Heart right ventricle (tissue), 16 donors: ENCODE measurements around the gene BTBD10. TPM values are rescaled to one million over a fixed set of nuclear protein-coding genes. Genes with fewer than 3 reads are reported as not detected.

Source experiments
- ATAC-seq, 8 donors: fragments of 200-7000 bp; cut with Tn5 transposase; one replicate each; pipeline ENCODE4 v1.9.1; 2020; ENCODE audit warnings: mild to moderate bottlenecking in 8 of 8, moderate library complexity in 8 of 8, moderate number of reproducible peaks in 1 of 8
- DNase-seq, 2 donors: peaks; one replicate each; pipeline ENCODE4 v3.0.0-alpha.2; 2020
- H3K27ac ChIP-seq, 10 donors: fragments of 200-600 bp; sonication (generic) in 2 of 10; one replicate each; pipeline versions ENCODE4 v1.5.0 to v1.8.0; 2020 to 2022; ENCODE audit warnings: mild to moderate bottlenecking in 3 of 10
- H3K27me3 ChIP-seq, 7 donors: fragments of 200-600 bp; one replicate each; pipeline ENCODE4 v1.8.0; 2021 to 2022; ENCODE audit warnings: mild to moderate bottlenecking in 2 of 7
- H3K36me3 ChIP-seq, 9 donors: fragments of 200-600 bp; sonication (generic) in 1 of 9; one replicate each; pipeline versions ENCODE4 v1.5.0 to v1.8.0; 2020 to 2022; ENCODE audit warnings: mild to moderate bottlenecking in 2 of 9
- H3K4me1 ChIP-seq, 9 donors: fragments of 200-600 bp; sonication (generic) in 1 of 9; one replicate each; pipeline versions ENCODE4 v1.5.0 to v1.8.0; 2020 to 2022; ENCODE audit warnings: mild to moderate bottlenecking in 4 of 9
- H3K4me3 ChIP-seq, 10 donors: fragments of 200-600 bp; sonication (generic) in 2 of 10; one replicate each; pipeline versions ENCODE4 v1.5.0 to v1.8.0; 2020 to 2022; ENCODE audit warnings: mild to moderate bottlenecking in 7 of 10, moderate library complexity in 2 of 10
- H3K9me3 ChIP-seq, 11 donors: fragments of 200-600 bp in 10 of 11; sonication (generic) in 2 of 11; one replicate each; pipeline versions ENCODE4 v1.5.0 to v1.8.0; 2013 to 2022; ENCODE audit warnings: mild to moderate bottlenecking in 2 of 11, control low read depth in 1 of 11, moderate library complexity in 1 of 11
- CTCF ChIP-seq, 9 donors: fragments of 200-600 bp; sonication (generic) in 2 of 9; IDR thresholded peaks; one replicate each; pipeline versions ENCODE4 v1.5.0 to v1.8.0; 2021 to 2022; ENCODE audit warnings: antibody characterized with exemption in 9 of 9, mild to moderate bottlenecking in 5 of 9, moderate library complexity in 1 of 9
- WGBS, 2 donors: extraction: QIAGEN DNeasy Blood & Tissue Kit; methylation state at CpG; one replicate each; pipeline ENCODE4 v1.1.7; 2013; ENCODE audit warnings: inconsistent platforms in 1 of 2; 5-methylcytosine and 5-hydroxymethylcytosine counted together
- intact Hi-C, 10 donors: fragments of 100-400 bp; cut with DNase I; formaldehyde crosslinking; loops; one replicate each; pipeline versions ENCODE4 v1.11.1 to v1.14.2; 2022
- polyA plus RNA-seq, 2 donors: library from polyadenylated mRNA; stranded (reverse); fragments of 200-250 nt; gene quantifications; one replicate each; pipeline ENCODE4 v1.2.3, GENCODE V29; 2013
- total RNA-seq, 10 donors: library from RNA; stranded (reverse); fragmentation: NEBNext Ultra II Directional in 3 of 10; extraction: Animal tissue kit (Norgen Biotek cat#: 25700) in 3 of 10; gene quantifications; one replicate each; pipeline versions ENCODE4 v1.2.1 to v1.2.4, GENCODE V29; 2021 to 2023
- donor health status: Arrhythmogenic right ventricular cardiomyopathy.
- donor health status: ischemic (EF 13 %, LVEDD 7.1; RV severe dilation, severe dysfunction).
- donor health status: healthy with polysubstance abuse.
- donor health status: DM: no; HTN: yes; CAD: no.
- donor health status: DM: no; HTN: no; CAD: no.
- donor health status: ischemic (EF 25% LVEDD 6.9; RV normal size, moderate dysfunction).
- donor health status: ischemic (EF 25% LVEDD 5.7; RV mildly dilated, moderate dysfunction).
- donor health status: healthy.
- donor health status: DM: yes; HTN: yes; CAD: no.
- donor health status: Ischemic cardiomyopathy.
- donor health status: ischemic (EF 35%, LVEDD 5.7; RV mildly dilated, moderate dysfunction).
- donor health status: nonischemic (EF 11% LVEDD 7.7; RV severe dilation, severe dysfunction).
- donor health status: DM: yes; HTN: yes; CAD: no.
- donor health status: PGD.
- donor health status: ischemic (EF 29% LVEDD 5.4; RV normal size, mild dysfunction).
- donor health status: nonischemic (EF 23%, LVEDD 6.1; RV moderate dilation, normal function).

The BTBD10 gene
- total and polyA plus RNA-seq, 12 donors, result 6.8 to 36.5 (median 23.2) TPM

- H3K4me1 ChIP-seq, result no peaks in the 10 kb centered on the region
- no peaks in the 10 kb centered on the region for H3K27me3 ChIP-seq
- peaks cover 0 to 99% (median 37%) of the 10 kb centered on the region in 9 donors for H3K36me3 ChIP-seq
- no peak overlapping the region for H3K4me3 ChIP-seq
- H3K27ac ChIP-seq, result no peak overlapping the region
- WGBS, 2 donors, result 79 to 83% methylated on average over 5 of the region's 5 CpGs
- DNase-seq (no peak), ATAC-seq (no peak)
- no peaks in the 10 kb centered on the region for H3K9me3 ChIP-seq
- intact Hi-C loops, result no loop called here
- TF ChIP-seq CTCF (IDR thresholded peaks at IDR 0.05), result no peak
These were observed 95.0 kb downstream of the BTBD10 start for GRCh38 chr11:13368041-13368446.

- intact Hi-C loops, result no loop called here
- Histone ChIP-seq H3K9me3 (no peaks in the 10 kb centered on the region), H3K36me3 (peaks cover 0 to 98% (median 33%) of the 10 kb centered on the region in 9 donors), H3K27me3 (no peaks in the 10 kb centered on the region), H3K4me3 (no peak overlapping the region), H3K4me1 (no peaks in the 10 kb centered on the region), H3K27ac (no peak overlapping the region)
- DNase-seq, result no peak
- no peak for ATAC-seq
- WGBS, 2 donors, result 91 to 97% methylated on average over 4 of the region's 4 CpGs
- no peak for TF ChIP-seq CTCF (IDR thresholded peaks at IDR 0.05)
These were observed 95.9 kb downstream of the BTBD10 start for GRCh38 chr11:13367115-13367514.

- Histone ChIP-seq H3K27me3 (no peaks in the 10 kb centered on the region), H3K36me3 (peaks cover 0 to 98% (median 36%) of the 10 kb centered on the region in 9 donors), H3K27ac (no peak overlapping the region), H3K9me3 (no peaks in the 10 kb centered on the region), H3K4me3 (no peak overlapping the region), H3K4me1 (no peaks in the 10 kb centered on the region)
- TF ChIP-seq CTCF (IDR thresholded peaks at IDR 0.05), result no peak
- intact Hi-C loops, result no loop called here
- ATAC-seq (no peak), DNase-seq (no peak)
- WGBS, 2 donors, result 93 to 96% methylated on average over 7 of the region's 7 CpGs
These were observed 96.6 kb downstream of the BTBD10 start for GRCh38 chr11:13366266-13367026.

GRCh38 chr11:13364388-13364787, 98.6 kb downstream of the BTBD10 start:
- no peak overlapping the region for H3K27ac ChIP-seq
- no peak overlapping the region for H3K4me3 ChIP-seq
- peaks cover 0 to 6% (median 0%) of the 10 kb centered on the region in 9 donors for H3K4me1 ChIP-seq
- peaks cover 0 to 98% (median 36%) of the 10 kb centered on the region in 9 donors for H3K36me3 ChIP-seq
- H3K9me3 ChIP-seq, result no peaks in the 10 kb centered on the region
- intact Hi-C loops, result no loop called here
- DNase-seq (no peak), ATAC-seq (peak in 1 of 8 donors; percentile 15)
- TF ChIP-seq CTCF (IDR thresholded peaks at IDR 0.05), result no peak
- no peaks in the 10 kb centered on the region for H3K27me3 ChIP-seq
- 69 to 86% methylated on average over 2 of the region's 2 CpGs for WGBS, 2 donors
